H1 (cell line): ENCODE measurements around the gene AUH. TPM values are rescaled to one million over a fixed set of nuclear protein-coding genes. Genes with fewer than 3 reads are reported as not detected.

Source experiments
- CTCF ChIA-PET: fragments of 300-600 bp; sonication (Branson Sonifier 250); formaldehyde crosslinking; loops from one replicate; lab custom pipeline; 2021; ENCODE audit not compliant: partially characterized antibody; lab: Charles Lee
- POLR2A ChIA-PET: fragments of 300-600 bp; sonication (Branson Sonifier 250); formaldehyde crosslinking; loops from one replicate; lab custom pipeline; 2021; ENCODE audit warnings: inconsistent platforms; ENCODE audit not compliant: partially characterized antibody; lab: Charles Lee
- DNase-seq, 2 experiments: peaks; one replicate each; pipeline versions ENCODE4 v3.0.0 to v3.0.0-alpha.2; 2010 to 2022; ENCODE audit warnings: low spot score in 2 of 2, low read depth in 1 of 2, mixed read lengths in 1 of 2
- FAIRE-seq: peaks from 2 replicates; lab custom pipeline; 2011; peaks lifted over from hg19 to GRCh38; lab: Jason Lieb, UNC
- H2AFZ ChIP-seq: 2 replicates; pipeline ENCODE4 v1.8.1; 2012; ENCODE audit warnings: low read length, inconsistent platforms
- H2AK5ac ChIP-seq: 2 replicates; pipeline ENCODE4 v1.6.1; 2013; ENCODE audit warnings: low read depth, low read length
- H2BK120ac ChIP-seq: replicated peaks from 2 replicates; pipeline ENCODE3; 2013; ENCODE audit warnings: low read depth, low read length, inconsistent platforms
- H2BK12ac ChIP-seq: 2 replicates; pipeline ENCODE4 v1.6.1; 2013; ENCODE audit warnings: low read depth, low read length
- H2BK15ac ChIP-seq: 2 replicates; pipeline ENCODE4 v1.6.1; 2013; ENCODE audit warnings: low read length
- H2BK20ac ChIP-seq: 2 replicates; pipeline ENCODE4 v1.6.1; 2013; ENCODE audit warnings: low read length
- H2BK5ac ChIP-seq: 2 replicates; pipeline ENCODE4 v1.6.1; 2013; ENCODE audit warnings: low read depth, low read length
- H3K14ac ChIP-seq: 2 replicates; pipeline ENCODE4 v1.6.1; 2013; ENCODE audit warnings: inconsistent platforms; ENCODE audit not compliant: insufficient read length
- H3K18ac ChIP-seq: 2 replicates; pipeline ENCODE4 v1.6.1; 2013; ENCODE audit warnings: low read length; ENCODE audit errors: extremely low read depth
- H3K23ac ChIP-seq: 2 replicates; pipeline ENCODE4 v1.6.1; 2013; ENCODE audit warnings: inconsistent platforms; ENCODE audit not compliant: insufficient read length
- H3K23me2 ChIP-seq: 2 replicates; pipeline ENCODE4 v1.6.1; 2013; ENCODE audit warnings: low read depth, low read length
- H3K27ac ChIP-seq: 2 replicates; pipeline ENCODE4 v1.6.1; 2011; ENCODE audit warnings: low read depth, low read length, inconsistent platforms
- H3K27me3 ChIP-seq, 4 experiments: replicated peaks in 1 of 4; 1 replicate in 1 of 4; 2 replicates in 3 of 4; pipeline versions ENCODE4 v1.6.1 to v1.8.1; 2011 to 2013; ENCODE audit warnings: low read length in 3 of 4, mild to moderate bottlenecking in 3 of 4, inconsistent platforms in 2 of 4, mixed read lengths in 2 of 4, moderate library complexity in 1 of 4; ENCODE audit not compliant: control insufficient read depth in 3 of 4, insufficient read depth in 3 of 4; ENCODE audit errors: extremely low read depth in 1 of 4
- H3K36me3 ChIP-seq, 4 experiments: 2 replicates each; pipeline versions ENCODE4 v1.6.1 to v1.8.1; 2011 to 2013; ENCODE audit warnings: mild to moderate bottlenecking in 4 of 4, low read length in 3 of 4, moderate library complexity in 2 of 4, control low read depth in 1 of 4, inconsistent platforms in 1 of 4; ENCODE audit not compliant: insufficient read depth in 4 of 4, control insufficient read depth in 2 of 4
- H3K4ac ChIP-seq: replicated peaks from 2 replicates; pipeline ENCODE3; 2013; ENCODE audit warnings: low read length, low read depth, mixed read lengths, inconsistent platforms; ENCODE audit not compliant: insufficient read length
- H3K4me1 ChIP-seq, 4 experiments: replicated peaks in 1 of 4; 1 replicate in 1 of 4; 2 replicates in 3 of 4; pipeline versions ENCODE4 v1.6.1 to v1.8.1; 2011 to 2013; ENCODE audit warnings: low read length in 3 of 4, inconsistent platforms in 2 of 4, mixed read lengths in 1 of 4; ENCODE audit not compliant: insufficient read depth in 4 of 4, control insufficient read depth in 3 of 4
- H3K4me2 ChIP-seq, 2 experiments: 2 replicates each; pipeline versions ENCODE4 v1.6.1 to v1.8.1; 2011 to 2013; ENCODE audit warnings: low read depth in 2 of 2, low read length in 2 of 2, control low read depth in 1 of 2, inconsistent platforms in 1 of 2, mild to moderate bottlenecking in 1 of 2; ENCODE audit not compliant: insufficient read depth in 1 of 2
- H3K4me3 ChIP-seq, 4 experiments: fragments of 200-600, 300-600 bp in 1 of 4; sonication (generic), shearing (Covaris generic), sonication (Bioruptor Twin) in 1 of 4; 2 replicates each; pipeline versions ENCODE4 v1.5.1 to v1.8.1; 2011 to 2016; ENCODE audit warnings: low read length in 4 of 4, low read depth in 3 of 4, control low read depth in 2 of 4, inconsistent platforms in 2 of 4, mild to moderate bottlenecking in 2 of 4, mixed read lengths in 1 of 4, moderate library complexity in 1 of 4; ENCODE audit not compliant: insufficient read depth in 2 of 4; ENCODE audit errors: extremely low read depth in 1 of 4
- H3K56ac ChIP-seq: replicated peaks from 2 replicates; pipeline ENCODE3; 2013; ENCODE audit warnings: low read depth, mild to moderate bottlenecking, mixed read lengths, low read length, inconsistent platforms; ENCODE audit not compliant: insufficient read length
- H3K79me1 ChIP-seq: 2 replicates; pipeline ENCODE4 v1.6.1; 2013; ENCODE audit warnings: low read depth, low read length, control low read depth
- H3K79me2 ChIP-seq, 2 experiments: 2 replicates each; pipeline versions ENCODE4 v1.6.1 to v1.8.1; 2012 to 2013; ENCODE audit warnings: low read length in 2 of 2, mild to moderate bottlenecking in 2 of 2, inconsistent platforms in 1 of 2; ENCODE audit not compliant: insufficient read depth in 2 of 2, control insufficient read depth in 1 of 2
- H3K9ac ChIP-seq, 4 experiments: replicated peaks in 1 of 4; 1 replicate in 1 of 4; 2 replicates in 3 of 4; pipeline versions ENCODE4 v1.6.1 to v1.8.1; 2011 to 2013; ENCODE audit warnings: low read depth in 3 of 4, low read length in 3 of 4, control low read depth in 2 of 4, mild to moderate bottlenecking in 2 of 4, moderate library complexity in 2 of 4, inconsistent platforms in 1 of 4; ENCODE audit errors: extremely low read depth in 1 of 4
- H3K9me3 ChIP-seq, 2 experiments: 2 replicates each; pipeline versions ENCODE4 v1.6.1 to v1.8.1; 2012 to 2013; ENCODE audit warnings: mild to moderate bottlenecking in 2 of 2, moderate library complexity in 2 of 2, control low read depth in 1 of 2, inconsistent platforms in 1 of 2, low read depth in 1 of 2, low read length in 1 of 2, mixed read lengths in 1 of 2; ENCODE audit not compliant: insufficient read depth in 2 of 2
- H4K20me1 ChIP-seq, 2 experiments: replicated peaks in 1 of 2; 2 replicates each; pipeline versions ENCODE3 to v1.8.1; 2011 to 2013; ENCODE audit warnings: inconsistent platforms in 2 of 2, low read length in 2 of 2, mild to moderate bottlenecking in 1 of 2; ENCODE audit not compliant: insufficient read depth in 2 of 2, control insufficient read depth in 1 of 2
- H4K5ac ChIP-seq: 2 replicates; pipeline ENCODE4 v1.6.1; 2013; ENCODE audit warnings: low read length, low read depth, mixed read lengths, inconsistent platforms; ENCODE audit not compliant: insufficient read length
- H4K8ac ChIP-seq: 2 replicates; pipeline ENCODE4 v1.8.0; 2013; ENCODE audit warnings: mild to moderate bottlenecking, moderate library complexity, low read length, inconsistent platforms; ENCODE audit not compliant: insufficient read depth; ENCODE audit errors: extremely low read depth
- H4K91ac ChIP-seq: replicated peaks from 2 replicates; pipeline ENCODE3; 2013; ENCODE audit warnings: low read length, mixed read lengths, inconsistent platforms; ENCODE audit not compliant: insufficient read length
- ATF2 ChIP-seq: IDR thresholded peaks from 2 replicates; pipeline ENCODE4 v1.6.1; 2012; ENCODE audit warnings: low read length, inconsistent platforms
- BRCA1 ChIP-seq: IDR thresholded peaks from 2 replicates; pipeline ENCODE4 v1.6.1; 2012; ENCODE audit warnings: low read depth, low read length, improper control_type of control experiment
- CHD2 ChIP-seq: IDR thresholded peaks from 2 replicates; pipeline ENCODE4 v1.6.1; 2012; ENCODE audit warnings: low read length, improper control_type of control experiment
- CTBP2 ChIP-seq: IDR thresholded peaks from 2 replicates; pipeline ENCODE4 v1.7.0; 2011; ENCODE audit warnings: borderline replicate concordance, mild to moderate bottlenecking, moderate library complexity, mixed read lengths, low read length; ENCODE audit not compliant: insufficient read depth, insufficient read length
- EP300 ChIP-seq, 2 experiments: IDR thresholded peaks; 1 replicate in 1 of 2; 2 replicates in 1 of 2; pipeline ENCODE4 v1.6.1; 2011 to 2012; ENCODE audit warnings: low read depth in 2 of 2, low read length in 2 of 2, mild to moderate bottlenecking in 2 of 2, borderline replicate concordance in 1 of 2, inconsistent platforms in 1 of 2, moderate library complexity in 1 of 2
- KDM5A ChIP-seq: fragments of 200-600 bp; IDR thresholded peaks from 2 replicates; pipeline ENCODE4 v1.7.1; 2012; ENCODE audit warnings: mild to moderate bottlenecking, low read length, inconsistent platforms, mixed read lengths
- MAFK ChIP-seq: IDR thresholded peaks from 2 replicates; pipeline ENCODE4 v1.6.1; 2012; ENCODE audit warnings: low read depth, mild to moderate bottlenecking, improper control_type of control experiment, low read length
- NANOG ChIP-seq: IDR thresholded peaks from 2 replicates; pipeline ENCODE4 v1.6.1; 2011; ENCODE audit warnings: low read length, low read depth, mild to moderate bottlenecking, inconsistent platforms; ENCODE audit not compliant: insufficient read depth, poor library complexity, severe bottlenecking
- PHF8 ChIP-seq: fragments of 200-600 bp; sonication (generic); conservative IDR thresholded peaks from 2 replicates; pipeline ENCODE4 v1.7.1; 2012; ENCODE audit warnings: low read depth, mild to moderate bottlenecking, inconsistent platforms, low read length, moderate library complexity
- POLR2A ChIP-seq, 2 experiments: IDR thresholded peaks; 1 replicate in 1 of 2; 2 replicates in 1 of 2; pipeline ENCODE4 v1.6.1; 2011; ENCODE audit warnings: low read depth in 2 of 2, low read length in 2 of 2, mild to moderate bottlenecking in 2 of 2; ENCODE audit errors: control extremely low read depth in 1 of 2
- RFX5 ChIP-seq: IDR thresholded peaks from 2 replicates; pipeline ENCODE4 v1.6.1; 2011; ENCODE audit warnings: low read depth, low read length, improper control_type of control experiment, borderline replicate concordance
- SIX5 ChIP-seq: IDR thresholded peaks from 2 replicates; pipeline ENCODE4 v1.6.1; 2011; ENCODE audit warnings: mild to moderate bottlenecking, low read depth, low read length
- YY1 ChIP-seq: IDR thresholded peaks from 2 replicates; pipeline ENCODE4 v1.6.1; 2011; ENCODE audit warnings: low read depth, mild to moderate bottlenecking, low read length
- WGBS, 2 experiments: shearing (Covaris generic) in 1 of 2; methylation state at CpG; one replicate each; pipeline versions ENCODE4 v1.1.6 to v1.1.7; 2013 to 2015; ENCODE audit warnings: low lambda C conversion rate in 2 of 2, mixed read lengths in 2 of 2, inconsistent platforms in 1 of 2, low coverage in 1 of 2, missing lambda C conversion rate in 1 of 2; ENCODE audit not compliant: insufficient replicate concordance in 2 of 2, insufficient coverage in 1 of 2, insufficient read length in 1 of 2; ENCODE audit errors: extremely low coverage in 1 of 2, missing lambda C conversion rate in 1 of 2; 5-methylcytosine and 5-hydroxymethylcytosine counted together
- polyA plus RNA-seq, 7 experiments: library from polyadenylated mRNA; depleted of rRNA in 3 of 7; stranded (reverse) in 5 of 7; unstranded in 2 of 7; fragments of >200 nt in 5 of 7; fragments of 200-250 nt in 2 of 7; gene quantifications; 1 replicate in 5 of 7; 2 replicates in 1 of 7; 4 replicates in 1 of 7; pipeline versions ENCODE4 v1.2.1 to v1.2.3, GENCODE V29; 2011 to 2013; ENCODE audit warnings: missing spikeins in 2 of 7, mixed read lengths in 2 of 7
- total RNA-seq: library from RNA; stranded (reverse); fragmentation: NEBNext Ultra II Directional; extraction: Animal tissue kit (Norgen Biotek cat#: 25700); gene quantifications from 2 replicates; pipeline ENCODE4 v1.2.1, GENCODE V29; 2021

Gene AUH
- total and polyA plus RNA-seq, 2 of the 8 experiments (the other 6 are each of a cell fraction or from before 2014, with no cell fraction given): 5.8 to 21.9 TPM

DNA sequence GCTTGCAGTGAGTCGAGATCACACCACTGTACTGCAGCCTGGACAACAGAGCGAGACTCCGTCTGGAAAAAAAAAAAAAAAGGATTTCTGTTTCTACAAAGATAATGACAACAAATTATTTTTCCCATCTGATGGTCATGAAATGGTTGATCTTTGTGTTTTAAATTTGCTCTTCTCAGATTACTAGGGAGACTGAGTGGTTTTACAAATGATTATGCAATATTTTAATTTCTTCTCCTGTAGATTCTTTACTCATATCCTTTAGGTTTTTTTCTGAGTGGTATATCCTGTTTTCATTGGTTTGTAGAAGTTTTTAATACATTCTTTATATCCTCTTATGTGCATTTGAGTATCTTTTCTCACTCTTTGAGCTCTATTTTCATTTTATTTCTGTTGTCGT, 20.6 kb upstream of the AUH start:
- Histone ChIP-seq H3K4me2 (no peak overlapping the region), H2AFZ (no peak overlapping the region), H2BK20ac (no peak overlapping the region), H3K9me3 (no peaks in the 10 kb centered on the region; a peak in 1 of 4 replicates), H3K27ac (no peak overlapping the region), H4K5ac (no peak overlapping the region), H2AK5ac (no peak overlapping the region), H2BK15ac (no peak overlapping the region), H3K18ac (no peak overlapping the region), H3K56ac (no peak overlapping the region), H2BK12ac (no peak overlapping the region), H4K91ac (no peak overlapping the region), H3K23ac (no peak overlapping the region), H4K20me1 (no peaks in the 10 kb centered on the region), H3K9ac (no peak overlapping the region), H3K4me1 (no peaks in the 10 kb centered on the region), H2BK120ac (no peak overlapping the region), H3K36me3 (no peaks in the 10 kb centered on the region), H2BK5ac (no peak overlapping the region), H3K23me2 (no peaks in the 10 kb centered on the region), H3K79me2 (no peaks in the 10 kb centered on the region), H3K4me3 (no peak overlapping the region), H3K27me3 (no peaks in the 10 kb centered on the region), H3K14ac (no peak overlapping the region), H4K8ac (no peak overlapping the region), H3K4ac (no peak overlapping the region), H3K79me1 (no peaks in the 10 kb centered on the region)
- WGBS, 2 experiments: 89% methylated on average over 3 of the region's 4 CpGs; no CpG with 5 or more reads in 1 of the 2 experiments
- CTCF ChIA-PET: no interaction called here
- POLR2A ChIA-PET: no interaction called here
- FAIRE-seq: no peak
- DNase-seq: no peak
- TF ChIP-seq BRCA1: no peak
- TF ChIP-seq ATF2: no peak
- TF ChIP-seq NANOG: no peak
- no peak for TF ChIP-seq RFX5
- no peak for TF ChIP-seq SIX5
- TF ChIP-seq POLR2A (IDR thresholded peaks at IDR 0.05; ENCODE audit: control extremely low read depth in 1 of 2, low read depth in 2 of 2, low read length in 2 of 2): no peak
- TF ChIP-seq CTBP2: no peak
- TF ChIP-seq CHD2: no peak
- TF ChIP-seq MAFK: no peak
- TF ChIP-seq PHF8: no peak
- TF ChIP-seq EP300 (IDR thresholded peaks at IDR 0.05; ENCODE audit: borderline replicate concordance in 1 of 2, low read depth in 2 of 2, low read length in 2 of 2): no peak
- TF ChIP-seq YY1: no peak
- TF ChIP-seq KDM5A: no peak
